Chondrocyte (in vitro differentiated cells): ENCODE data around the gene TSPY9. TPM values are rescaled to one million over a fixed set of nuclear protein-coding genes. Genes with fewer than 3 reads are reported as not detected.
"Not testable (repeated sequence)": the region's sequence is repeated elsewhere in the genome, so short reads cannot be mapped to it uniquely, and the experiment has no call there.

ENCODE experiments used
- DNase-seq: peaks from one replicate; pipeline ENCODE4 v3.0.0; 2021; ENCODE audit warnings: mixed read lengths, low spot score
- H3K27ac Mint-ChIP-seq: one replicate; pipeline ENCODE4 v1.8.0; 2021; ENCODE audit warnings: mild to moderate bottlenecking, moderate library complexity, mixed read lengths; ENCODE audit not compliant: unreplicated experiment
- H3K27me3 Mint-ChIP-seq: 2 replicates; pipeline ENCODE4 v1.8.0; 2021; ENCODE audit warnings: low read depth, mixed read lengths
- H3K36me3 Mint-ChIP-seq: 2 replicates; pipeline ENCODE4 v1.8.0; 2021; ENCODE audit warnings: low read depth, mixed read lengths
- H3K4me1 Mint-ChIP-seq: 2 replicates; pipeline ENCODE4 v1.8.0; 2021; ENCODE audit warnings: low read depth, mild to moderate bottlenecking, mixed read lengths
- H3K4me3 Mint-ChIP-seq: one replicate; pipeline ENCODE4 v1.8.0; 2021; ENCODE audit warnings: mild to moderate bottlenecking, moderate library complexity, mixed read lengths; ENCODE audit not compliant: unreplicated experiment
- H3K9me3 Mint-ChIP-seq: 2 replicates; pipeline ENCODE4 v1.8.0; 2021; ENCODE audit warnings: low read depth, mixed read lengths
- long read RNA-seq: library from polyadenylated mRNA; stranded (forward); transcript quantifications from one replicate; pipeline ENCODE4 v2.0.0, GENCODE V29; 2021
- total RNA-seq: library from RNA; stranded (reverse); gene quantifications from 3 replicates; pipeline ENCODE4 v1.2.1, GENCODE V29; 2021

TSPY9 gene, protein sequence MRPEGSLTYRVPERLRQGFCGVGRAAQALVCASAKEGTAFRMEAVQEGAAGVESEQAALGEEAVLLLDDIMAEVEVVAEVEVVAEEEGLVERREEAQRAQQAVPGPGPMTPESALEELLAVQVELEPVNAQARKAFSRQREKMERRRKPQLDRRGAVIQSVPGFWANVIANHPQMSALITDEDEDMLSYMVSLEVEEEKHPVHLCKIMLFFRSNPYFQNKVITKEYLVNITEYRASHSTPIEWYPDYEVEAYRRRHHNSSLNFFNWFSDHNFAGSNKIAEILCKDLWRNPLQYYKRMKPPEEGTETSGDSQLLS
- total RNA-seq, result not detected in 3 replicates
- long read RNA-seq, result 0 reads

DNA sequence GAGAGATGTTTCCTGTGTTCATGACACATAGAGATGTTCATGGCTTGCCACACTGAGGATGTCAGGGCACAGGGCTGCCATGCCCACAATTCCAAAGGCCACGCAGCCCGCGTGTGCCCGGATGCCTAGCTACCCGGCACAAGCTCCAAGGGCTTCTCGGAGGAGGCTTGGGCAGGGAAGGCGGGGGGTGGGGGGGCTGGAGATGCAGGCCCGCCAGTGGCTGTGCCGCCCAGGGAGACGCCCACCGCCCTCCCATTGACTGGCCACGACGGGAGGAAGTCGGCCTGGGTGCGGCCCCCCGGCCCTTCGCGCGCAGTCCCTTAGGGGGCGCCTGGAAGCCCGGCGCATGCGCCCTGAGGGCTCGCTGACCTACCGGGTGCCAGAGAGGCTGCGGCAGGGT is at the start of gene TSPY9:
Gene TSPY9 (plus strand): TSS at position 301 of the 400 bp plus-strand sequence. CDS start 46 bp downstream, at position 347.
- H3K4me3 Mint-ChIP-seq, result not testable (repeated sequence)

DNA sequence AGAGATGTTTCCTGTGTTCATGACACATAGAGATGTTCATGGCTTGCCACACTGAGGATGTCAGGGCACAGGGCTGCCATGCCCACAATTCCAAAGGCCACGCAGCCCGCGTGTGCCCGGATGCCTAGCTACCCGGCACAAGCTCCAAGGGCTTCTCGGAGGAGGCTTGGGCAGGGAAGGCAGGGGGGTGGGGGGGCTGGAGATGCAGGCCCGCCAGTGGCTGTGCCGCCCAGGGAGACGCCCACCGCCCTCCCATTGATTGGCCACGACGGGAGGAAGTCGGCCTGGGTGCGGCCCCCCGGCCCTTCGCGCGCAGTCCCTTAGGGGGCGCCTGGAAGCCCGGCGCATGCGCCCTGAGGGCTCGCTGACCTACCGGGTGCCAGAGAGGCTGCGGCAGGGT is 20.4 kb upstream of the TSPY9 start, which contains the start of gene TSPY1:
Gene TSPY1 (plus strand): TSS at position 301 of the 400 bp plus-strand sequence. CDS start 46 bp downstream, at position 347.
- not testable (repeated sequence) for H3K4me3 Mint-ChIP-seq, H3K36me3 Mint-ChIP-seq, H3K9me3 Mint-ChIP-seq, DNase-seq, H3K4me1 Mint-ChIP-seq, H3K27me3 Mint-ChIP-seq, H3K27ac Mint-ChIP-seq

More for the DNA sequence above, at the start of gene TSPY9:
- not testable (repeated sequence) for H3K27me3 Mint-ChIP-seq, H3K9me3 Mint-ChIP-seq, H3K27ac Mint-ChIP-seq, H3K4me1 Mint-ChIP-seq, DNase-seq, H3K36me3 Mint-ChIP-seq

DNA sequence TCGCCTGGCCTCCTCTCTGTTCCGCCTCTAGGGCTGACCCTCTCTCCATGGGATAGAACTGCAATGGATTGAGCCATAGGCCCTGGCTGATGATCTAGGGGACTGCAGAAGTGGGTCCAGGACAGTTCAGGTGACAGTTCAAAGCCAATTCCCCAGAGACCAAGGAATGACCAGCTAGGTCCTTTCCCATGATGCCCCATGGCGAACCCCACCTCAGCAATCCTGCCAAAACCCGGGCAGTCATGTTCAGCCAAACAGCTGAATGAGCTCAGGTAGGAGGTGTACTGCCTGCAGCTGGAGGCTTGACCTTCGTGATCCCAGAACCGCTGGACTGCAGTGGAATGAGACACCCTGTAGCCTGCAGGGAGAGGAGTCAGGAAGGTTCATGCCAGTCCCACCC is 17.3 kb downstream of the TSPY9 start:
- not testable (repeated sequence) for H3K4me3 Mint-ChIP-seq, H3K27me3 Mint-ChIP-seq, H3K4me1 Mint-ChIP-seq, DNase-seq, H3K27ac Mint-ChIP-seq, H3K9me3 Mint-ChIP-seq, H3K36me3 Mint-ChIP-seq

DNA sequence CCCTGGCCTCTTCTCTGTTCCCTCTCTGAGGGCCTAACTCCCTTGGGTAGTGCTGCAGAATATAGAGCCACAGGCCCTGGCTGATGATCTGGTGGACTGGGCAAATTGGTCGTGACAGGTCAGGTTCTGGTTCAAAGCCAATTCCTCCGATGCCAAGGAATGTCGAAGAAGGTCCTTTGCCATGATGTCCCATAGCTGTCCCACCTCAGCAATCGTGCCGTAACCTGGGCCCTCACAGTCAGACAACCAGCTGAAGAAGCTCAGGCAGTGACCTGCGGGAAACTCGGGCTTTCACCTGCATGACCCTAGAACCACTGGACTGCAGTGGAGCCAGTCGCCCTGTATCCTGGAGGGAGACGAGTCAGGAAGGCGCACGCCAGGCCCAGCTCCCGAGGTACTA is 29.2 kb downstream of the TSPY9 start:
- H3K9me3 Mint-ChIP-seq, H3K4me3 Mint-ChIP-seq, H3K27me3 Mint-ChIP-seq, H3K36me3 Mint-ChIP-seq, H3K4me1 Mint-ChIP-seq, DNase-seq, H3K27ac Mint-ChIP-seq: not testable (repeated sequence)

DNA sequence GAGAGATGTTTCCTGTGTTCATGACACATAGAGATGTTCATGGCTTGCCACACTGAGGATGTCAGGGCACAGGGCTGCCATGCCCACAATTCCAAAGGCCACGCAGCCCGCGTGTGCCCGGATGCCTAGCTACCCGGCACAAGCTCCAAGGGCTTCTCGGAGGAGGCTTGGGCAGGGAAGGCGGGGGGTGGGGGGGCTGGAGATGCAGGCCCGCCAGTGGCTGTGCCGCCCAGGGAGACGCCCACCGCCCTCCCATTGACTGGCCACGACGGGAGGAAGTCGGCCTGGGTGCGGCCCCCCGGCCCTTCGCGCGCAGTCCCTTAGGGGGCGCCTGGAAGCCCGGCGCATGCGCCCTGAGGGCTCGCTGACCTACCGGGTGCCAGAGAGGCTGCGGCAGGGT is 40.5 kb downstream of the TSPY9 start, which contains the start of gene TSPY10:
Gene TSPY10 (plus strand): TSS at position 301 of the 400 bp plus-strand sequence. CDS start 46 bp downstream, at position 347.
- H3K36me3 Mint-ChIP-seq, DNase-seq, H3K27ac Mint-ChIP-seq, H3K27me3 Mint-ChIP-seq, H3K4me1 Mint-ChIP-seq, H3K4me3 Mint-ChIP-seq, H3K9me3 Mint-ChIP-seq: not testable (repeated sequence)

Other genes starting within 250 kb of the TSPY9 start
- not detected in 3 replicates for gene TSPY4, start 149.8 kb upstream of the TSPY9 start, total RNA-seq
- gene TSPY8, start 129.5 kb upstream of the TSPY9 start, total RNA-seq, result not detected in 3 replicates
- not detected in 3 replicates for gene TSPY3, start 88.8 kb upstream of the TSPY9 start, total RNA-seq
- not detected in 3 replicates for gene TSPY1, start 20.3 kb upstream of the TSPY9 start, total RNA-seq
- not detected in 3 replicates for gene TSPY10, start 40.6 kb downstream of the TSPY9 start, total RNA-seq